DOHH2 (cell line): ENCODE measurements around the gene MUSK.

Source experiments
- H3F3A ChIP-seq: fragments of 200-600 bp; sonication (generic), shearing (Covaris generic); 2 replicates; pipeline ENCODE4 v1.6.0; 2016; ENCODE audit warnings: antibody characterized with exemption, mild to moderate bottlenecking; ENCODE audit not compliant: control insufficient read depth, insufficient read depth
- H3K27ac ChIP-seq: fragments of 200-600 bp; sonication (generic); 2 replicates; pipeline ENCODE4 v1.5.1; 2014; ENCODE audit warnings: low read depth, mild to moderate bottlenecking, low read length, moderate library complexity
- H3K27me3 ChIP-seq: fragments of 200-600 bp; sonication (generic); 2 replicates; pipeline ENCODE4 v1.6.1; 2014; ENCODE audit warnings: mild to moderate bottlenecking, low read length, mixed read lengths; ENCODE audit not compliant: control insufficient read depth
- H3K36me3 ChIP-seq: fragments of 200-600 bp; sonication (generic); 2 replicates; pipeline ENCODE4 v1.6.1; 2014; ENCODE audit warnings: mild to moderate bottlenecking, low read length, moderate library complexity, mixed read lengths; ENCODE audit not compliant: control insufficient read depth
- H3K4me1 ChIP-seq: fragments of 200-600 bp; sonication (generic); 2 replicates; pipeline ENCODE4 v1.6.1; 2014; ENCODE audit warnings: mild to moderate bottlenecking, low read length, mixed read lengths; ENCODE audit not compliant: control insufficient read depth
- H3K4me2 ChIP-seq: fragments of 200-600 bp; sonication (generic); 2 replicates; pipeline ENCODE4 v1.6.0; 2014; ENCODE audit warnings: mild to moderate bottlenecking, low read length, moderate library complexity
- H3K4me3 ChIP-seq: fragments of 200-600 bp; sonication (generic); 2 replicates; pipeline ENCODE4 v1.5.1; 2014; ENCODE audit warnings: mild to moderate bottlenecking, low read length, mixed read lengths
- H3K79me2 ChIP-seq: fragments of 200-600 bp; sonication (generic); 2 replicates; pipeline ENCODE4 v1.6.1; 2014; ENCODE audit warnings: mild to moderate bottlenecking, low read length, mixed read lengths; ENCODE audit not compliant: control insufficient read depth
- H3K9me2 ChIP-seq: fragments of 200-600 bp; sonication (generic); replicated peaks from 2 replicates; pipeline ENCODE4 v1.6.1; 2014; ENCODE audit warnings: mild to moderate bottlenecking, low read length, mixed read lengths; ENCODE audit not compliant: control insufficient read depth
- H3K9me3 ChIP-seq: fragments of 200-600 bp; sonication (generic); 2 replicates; pipeline ENCODE4 v1.6.1; 2014; ENCODE audit warnings: antibody characterized with exemption, low read length, mixed read lengths; ENCODE audit not compliant: control insufficient read depth, insufficient read depth
- H4K20me1 ChIP-seq: fragments of 200-600 bp; sonication (generic); 2 replicates; pipeline ENCODE4 v1.6.0; 2014; ENCODE audit warnings: low read depth, mild to moderate bottlenecking, antibody characterized with exemption, low read length, moderate library complexity; ENCODE audit not compliant: control insufficient read depth, insufficient read depth
- CTCF ChIP-seq: fragments of 200-600 bp; sonication (generic); IDR thresholded peaks from one replicate; pipeline ENCODE4 v1.5.1; 2014; ENCODE audit warnings: antibody characterized with exemption, mild to moderate bottlenecking, low read depth, low read length; ENCODE audit not compliant: poor library complexity, severe bottlenecking
- EZH2phosphoT487 ChIP-seq: fragments of 200-600 bp; sonication (generic); IDR thresholded peaks from 2 replicates; pipeline ENCODE4 v1.6.1; 2017; ENCODE audit warnings: borderline replicate concordance, mild to moderate bottlenecking, antibody characterized with exemption, low read length, moderate library complexity, mixed read lengths

The MUSK gene

GRCh38 chr9:110714314-110714713 is 45.7 kb downstream of the MUSK start:
- Histone ChIP-seq H3K36me3 (no peaks in the 10 kb centered on the region), H3K27ac (no peak overlapping the region)

GRCh38 chr9:110728058-110728457 is 59.5 kb downstream of the MUSK start:
- Histone ChIP-seq H3F3A (no peaks in the 10 kb centered on the region), H3K4me1 (no peaks in the 10 kb centered on the region), H3K27me3 (no peaks in the 10 kb centered on the region), H3K79me2 (no peaks in the 10 kb centered on the region), H3K36me3 (no peaks in the 10 kb centered on the region), H3K27ac (no peak overlapping the region), H3K9me2 (no peaks in the 10 kb centered on the region), H3K9me3 (no peaks in the 10 kb centered on the region), H3K4me3 (no peak overlapping the region), H4K20me1 (no peaks in the 10 kb centered on the region), H3K4me2 (no peak overlapping the region)
- TF ChIP-seq EZH2phosphoT487 (no peak), CTCF (no peak)

More at GRCh38 chr9:110714314-110714713, 45.7 kb downstream of the MUSK start:
- TF ChIP-seq CTCF (no peak), EZH2phosphoT487 (no peak)
- Histone ChIP-seq H3K4me3 (no peak overlapping the region), H3K9me3 (no peaks in the 10 kb centered on the region), H3K4me2 (no peak overlapping the region), H3K79me2 (no peaks in the 10 kb centered on the region), H4K20me1 (no peaks in the 10 kb centered on the region), H3K9me2 (no peaks in the 10 kb centered on the region), H3F3A (no peaks in the 10 kb centered on the region), H3K4me1 (no peaks in the 10 kb centered on the region), H3K27me3 (no peaks in the 10 kb centered on the region)

GRCh38 chr9:110729641-110730040 is 61.0 kb downstream of the MUSK start:
- Histone ChIP-seq H3K9me2 (no peaks in the 10 kb centered on the region), H4K20me1 (no peaks in the 10 kb centered on the region), H3K4me3 (no peak overlapping the region), H3K9me3 (no peaks in the 10 kb centered on the region), H3K27ac (no peak overlapping the region), H3F3A (no peaks in the 10 kb centered on the region), H3K4me2 (no peak overlapping the region), H3K79me2 (no peaks in the 10 kb centered on the region), H3K27me3 (no peaks in the 10 kb centered on the region), H3K36me3 (no peaks in the 10 kb centered on the region), H3K4me1 (no peaks in the 10 kb centered on the region)
- TF ChIP-seq CTCF (no peak), EZH2phosphoT487 (no peak)
